Subcutaneous abdominal adipose tissue (tissue), 5 donors: ENCODE results near the gene SPIRE1.
"Not testable (repeated sequence)": the region's sequence is repeated elsewhere in the genome, so short reads cannot be mapped to it uniquely, and the experiment has no call there.

Source experiments
- H3K27ac ChIP-seq: one replicate; pipeline ENCODE4 v1.7.0; 2013; ENCODE audit warnings: low read depth, mild to moderate bottlenecking, inconsistent platforms, low read length, moderate library complexity
- H3K27me3 ChIP-seq, 5 donors: one replicate each; pipeline ENCODE4 v1.7.0; 2013; ENCODE audit warnings: low read length in 5 of 5, inconsistent platforms in 1 of 5; ENCODE audit not compliant: control insufficient read depth in 5 of 5, insufficient read depth in 4 of 5
- H3K36me3 ChIP-seq, 5 donors: one replicate each; pipeline ENCODE4 v1.7.0; 2013; ENCODE audit warnings: low read length in 5 of 5; ENCODE audit not compliant: control insufficient read depth in 5 of 5, insufficient read depth in 5 of 5
- H3K4me1 ChIP-seq, 5 donors: one replicate each; pipeline ENCODE4 v1.7.0; 2013; ENCODE audit warnings: low read length in 5 of 5, mild to moderate bottlenecking in 3 of 5, moderate library complexity in 1 of 5; ENCODE audit not compliant: control insufficient read depth in 5 of 5, insufficient read depth in 5 of 5
- H3K4me3 ChIP-seq, 5 donors: one replicate each; pipeline ENCODE4 v1.7.0; 2013; ENCODE audit warnings: low read length in 5 of 5, low read depth in 1 of 5
- H3K9ac ChIP-seq, 5 donors: one replicate each; pipeline ENCODE4 v1.7.0; 2013; ENCODE audit warnings: low read length in 5 of 5, mild to moderate bottlenecking in 4 of 5, moderate library complexity in 3 of 5
- H3K9me3 ChIP-seq, 5 donors: one replicate each; pipeline ENCODE4 v1.7.0; 2013; ENCODE audit warnings: low read length in 5 of 5; ENCODE audit not compliant: control insufficient read depth in 5 of 5
- donor health status: healthy.
- donor health status: healthy.
- donor health status: healthy.
- donor health status: healthy.
- donor health status: healthy.

The SPIRE1 gene

DNA sequence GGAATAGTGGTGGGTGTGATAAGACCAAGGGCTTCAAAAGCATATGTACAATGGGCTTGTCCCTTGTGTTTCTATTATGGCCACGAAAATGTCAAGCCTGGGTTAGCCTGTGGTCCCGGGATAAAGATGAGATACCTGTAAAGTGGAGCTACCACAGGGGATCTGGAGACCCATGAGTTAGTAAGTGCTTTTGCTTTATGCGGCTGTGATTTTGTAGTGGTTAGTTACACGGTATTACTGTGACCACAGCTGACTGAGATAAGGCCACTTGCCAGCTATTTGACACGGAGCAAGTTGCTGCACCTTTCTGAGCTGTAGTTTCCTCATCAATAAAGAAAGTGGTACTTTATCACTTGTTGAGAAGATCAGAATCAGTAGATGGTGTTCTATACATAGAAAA is 150.9 kb downstream of the SPIRE1 start:
- Histone ChIP-seq H3K27me3 (no peaks in the 10 kb centered on the region), H3K4me3 (no peak overlapping the region), H3K27ac (no peak overlapping the region), H3K4me1 (no peaks in the 10 kb centered on the region), H3K9ac (no peak overlapping the region), H3K9me3 (no peaks in the 10 kb centered on the region), H3K36me3 (peaks cover 3 to 19% (median 17%) of the 10 kb centered on the region in 5 donors)

DNA sequence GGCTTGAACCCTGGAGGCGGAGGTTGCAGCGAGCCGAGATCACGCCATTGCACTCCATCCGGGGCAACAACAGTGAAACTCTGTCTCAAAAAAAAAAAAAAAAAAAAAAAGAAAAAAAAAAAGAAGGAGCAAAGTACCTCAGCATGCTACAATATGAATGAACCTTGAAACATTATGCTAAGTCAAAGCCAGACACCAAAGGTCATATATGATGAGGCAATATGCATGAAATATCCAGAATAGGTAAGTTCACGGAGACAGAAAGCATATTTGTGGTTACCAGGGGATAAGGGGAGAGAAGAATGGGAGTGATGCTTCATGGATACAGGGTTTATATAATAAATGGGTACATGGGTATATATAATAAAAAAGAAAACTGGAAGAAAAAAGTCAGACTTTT is 156.9 kb downstream of the SPIRE1 start:
- Histone ChIP-seq H3K27me3 (no peaks in the 10 kb centered on the region), H3K9ac (no peak overlapping the region), H3K27ac (no peak overlapping the region), H3K4me1 (no peaks in the 10 kb centered on the region), H3K4me3 (no peak overlapping the region), H3K36me3 (peaks cover 3 to 19% (median 11%) of the 10 kb centered on the region in 5 donors), H3K9me3 (no peaks in the 10 kb centered on the region)

DNA sequence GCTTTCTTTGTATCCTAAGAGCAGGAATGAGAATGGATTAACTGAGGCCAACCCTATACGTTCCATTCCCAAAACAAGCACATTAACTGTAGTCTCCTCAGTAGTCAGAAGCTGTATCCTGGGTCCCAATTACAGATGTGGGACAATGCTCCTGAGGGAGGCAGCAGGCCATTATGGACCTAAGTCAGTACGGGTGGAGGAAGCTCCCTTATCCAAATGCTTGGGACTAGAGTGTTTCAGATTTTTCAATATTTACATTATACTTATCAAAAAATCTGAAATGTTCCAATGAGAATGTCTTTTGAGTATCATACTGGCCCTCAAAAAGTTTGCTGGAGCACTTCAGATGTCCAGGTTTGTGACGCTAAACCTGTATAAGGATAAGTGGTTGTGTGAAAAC is 160.1 kb downstream of the SPIRE1 start:
- Histone ChIP-seq H3K4me3 (no peak overlapping the region), H3K4me1 (no peaks in the 10 kb centered on the region), H3K9me3 (no peaks in the 10 kb centered on the region), H3K9ac (no peak overlapping the region), H3K27me3 (no peaks in the 10 kb centered on the region), H3K27ac (no peak overlapping the region), H3K36me3 (peaks cover 6 to 19% (median 12%) of the 10 kb centered on the region in 5 donors)

DNA sequence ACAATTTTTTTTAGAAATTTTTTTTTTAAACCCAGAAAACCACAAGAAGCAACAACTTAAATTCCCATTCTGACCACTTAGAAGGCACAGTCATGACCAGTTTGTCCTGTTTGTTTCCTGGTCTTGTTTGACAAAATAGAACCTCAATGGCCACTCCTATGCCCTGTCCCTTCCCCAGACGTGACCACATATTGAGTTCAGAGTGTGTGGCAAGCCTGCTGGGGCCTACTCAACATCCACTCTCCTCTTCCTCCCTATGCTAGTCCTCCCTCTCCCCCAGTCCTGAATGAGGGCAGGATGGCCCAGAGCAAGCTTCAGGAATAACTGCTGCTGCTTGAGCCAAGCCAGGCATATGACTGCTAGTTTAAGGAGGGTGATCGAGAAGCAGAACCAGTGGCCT is 160.6 kb downstream of the SPIRE1 start:
- no peak overlapping the region for H3K27ac ChIP-seq
- no peaks in the 10 kb centered on the region for H3K9me3 ChIP-seq
- no peaks in the 10 kb centered on the region for H3K27me3 ChIP-seq
- H3K4me1 ChIP-seq = no peaks in the 10 kb centered on the region
- H3K9ac ChIP-seq = no peak overlapping the region
- no peak overlapping the region for H3K4me3 ChIP-seq
- H3K36me3 ChIP-seq = peaks cover 8 to 23% (median 15%) of the 10 kb centered on the region in 5 donors

DNA sequence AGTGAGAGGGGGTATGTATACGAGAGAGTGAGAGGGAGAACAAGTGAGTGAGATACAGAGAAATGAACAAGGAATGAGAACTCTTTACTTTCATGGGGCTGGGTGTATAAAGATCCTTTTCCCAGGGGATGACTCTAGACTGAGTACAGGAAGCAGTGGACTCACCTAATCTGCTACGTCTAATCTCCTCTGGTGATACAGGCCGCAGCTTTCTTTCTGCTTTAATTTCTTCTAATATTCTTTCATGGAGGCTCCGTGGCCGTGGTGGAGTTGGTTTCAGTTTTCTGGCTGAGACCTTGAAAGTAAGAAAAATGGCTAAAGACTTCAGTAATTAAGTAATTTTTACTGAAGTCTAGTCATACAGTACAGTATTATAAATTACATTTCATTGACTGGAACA is 165.0 kb downstream of the SPIRE1 start:
- Histone ChIP-seq H3K27ac (no peak overlapping the region), H3K36me3 (peaks cover 15 to 32% (median 25%) of the 10 kb centered on the region in 5 donors), H3K27me3 (no peaks in the 10 kb centered on the region), H3K4me1 (no peaks in the 10 kb centered on the region), H3K4me3 (no peak overlapping the region), H3K9ac (no peak overlapping the region), H3K9me3 (no peaks in the 10 kb centered on the region)

DNA sequence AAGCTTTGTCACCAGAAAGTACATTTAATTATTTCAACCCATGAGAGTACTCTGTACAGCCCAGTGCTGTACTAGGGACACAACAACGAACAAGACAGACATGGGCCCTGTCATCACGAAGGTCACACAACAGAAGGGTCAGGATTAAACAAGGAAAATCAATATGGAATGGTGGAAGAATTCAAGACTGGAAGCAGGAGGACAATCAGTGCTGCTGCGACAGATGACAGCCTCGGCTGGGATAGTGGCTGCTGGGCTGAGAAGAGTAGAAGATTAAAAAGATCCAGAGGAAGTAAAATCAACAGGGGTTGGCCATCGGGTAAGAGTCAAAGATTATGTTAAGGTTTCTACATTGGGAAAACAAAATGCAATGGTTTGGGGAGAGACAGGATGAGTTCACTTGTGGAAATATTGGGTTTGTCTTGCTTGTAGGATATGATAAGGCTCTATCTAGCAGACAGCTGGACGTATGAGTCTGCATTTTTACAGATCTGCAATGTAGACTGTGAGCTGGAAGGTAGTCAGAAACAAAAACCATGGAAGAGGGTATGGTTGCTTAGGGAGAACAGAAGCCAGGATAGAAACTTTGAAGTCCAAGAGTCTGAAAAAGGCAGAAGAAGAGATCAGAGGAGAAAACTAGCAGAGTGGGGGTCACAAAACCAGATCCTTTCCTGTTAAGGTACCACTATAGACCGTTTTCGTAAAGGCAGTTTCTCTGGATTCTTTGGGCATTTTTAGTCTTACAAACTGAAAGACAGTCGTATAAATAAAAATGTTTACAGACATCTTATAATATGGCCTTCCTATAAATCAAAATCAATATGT is 166.1 kb downstream of the SPIRE1 start:
- H3K9ac ChIP-seq = no peak overlapping the region
- no peak overlapping the region for H3K27ac ChIP-seq
- H3K36me3 ChIP-seq = peaks cover 15 to 32% (median 25%) of the 10 kb centered on the region in 5 donors
- no peak overlapping the region for H3K4me3 ChIP-seq
- H3K27me3 ChIP-seq = no peaks in the 10 kb centered on the region
- H3K4me1 ChIP-seq = no peaks in the 10 kb centered on the region
- H3K9me3 ChIP-seq = no peaks in the 10 kb centered on the region

DNA sequence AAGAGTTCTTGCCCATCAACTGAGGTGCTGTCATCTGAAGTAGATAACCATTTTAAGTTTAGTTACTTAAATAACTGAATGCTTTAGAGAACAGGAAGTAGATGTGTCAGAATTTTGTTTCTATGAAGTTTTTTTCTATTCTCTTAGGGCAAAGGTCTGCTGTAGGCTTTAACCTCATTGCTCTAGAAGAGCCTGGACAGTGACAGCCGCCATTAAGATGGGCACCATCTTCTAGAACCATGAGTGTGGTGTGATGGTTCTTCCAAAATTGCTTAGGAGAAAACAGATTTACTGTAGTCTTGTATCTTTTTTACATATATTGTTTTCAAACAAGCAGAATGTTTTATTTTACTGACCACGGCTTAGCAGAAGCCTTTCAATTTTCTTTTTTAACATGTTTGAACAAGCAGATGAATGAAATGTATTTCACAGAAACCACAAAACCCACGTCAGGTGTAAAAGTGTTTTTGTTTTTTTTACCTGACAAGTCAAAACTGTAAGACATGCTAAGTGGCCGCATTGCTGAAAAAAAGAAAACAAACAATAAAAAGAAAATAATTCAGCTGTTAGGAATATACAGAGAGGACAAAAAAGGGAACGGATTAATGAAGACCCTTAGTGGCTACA is 172.3 kb downstream of the SPIRE1 start:
- Histone ChIP-seq H3K27me3 (no peaks in the 10 kb centered on the region), H3K9me3 (no peaks in the 10 kb centered on the region), H3K9ac (no peak overlapping the region), H3K36me3 (peaks cover 0 to 6% (median 0%) of the 10 kb centered on the region in 5 donors), H3K27ac (no peak overlapping the region), H3K4me3 (no peak overlapping the region), H3K4me1 (no peaks in the 10 kb centered on the region)

DNA sequence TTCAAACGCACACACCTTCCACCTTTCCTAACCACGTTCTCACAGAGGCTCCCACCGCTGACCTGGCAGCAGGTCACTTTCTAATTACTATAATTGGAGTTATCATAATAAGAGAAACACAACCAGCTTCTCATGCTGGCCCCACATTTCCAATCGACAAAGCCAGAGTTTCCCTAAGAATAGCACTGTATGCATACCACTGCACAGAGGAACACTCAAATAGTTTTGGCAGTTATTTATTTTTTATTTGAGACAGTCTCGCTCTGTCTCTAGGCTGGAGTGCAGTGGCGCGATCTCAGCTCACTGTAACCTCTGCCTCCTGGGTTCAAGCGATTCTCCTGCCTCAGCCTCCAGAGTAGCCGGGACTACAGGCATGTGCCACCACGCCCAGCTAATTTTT is 176.0 kb downstream of the SPIRE1 start:
- H3K9me3 ChIP-seq, H3K27me3 ChIP-seq, H3K4me1 ChIP-seq, H3K27ac ChIP-seq, H3K4me3 ChIP-seq, H3K9ac ChIP-seq: not testable (repeated sequence)
- H3K36me3 ChIP-seq = peaks cover 0 to 22% (median 17%) of the 10 kb centered on the region in 5 donors

DNA sequence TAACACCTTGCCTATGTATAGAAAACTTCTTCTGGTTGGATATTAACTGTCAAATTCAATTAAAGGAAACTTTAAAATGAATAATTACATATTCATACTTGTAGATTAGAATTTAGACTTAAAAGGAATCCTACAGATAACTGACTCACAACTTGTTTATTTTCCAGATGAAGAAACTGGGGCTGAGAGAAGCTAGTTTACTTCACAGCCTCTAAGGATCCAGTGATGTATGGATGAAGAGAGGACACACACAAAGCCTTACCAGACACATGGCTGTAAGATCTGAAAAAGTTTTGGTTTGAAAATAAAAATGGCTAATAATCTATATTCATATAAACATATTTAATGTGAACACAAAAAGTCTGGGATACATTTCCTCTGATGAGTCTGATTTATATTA is 177.9 kb downstream of the SPIRE1 start:
- Histone ChIP-seq H3K4me1 (peaks cover 0 to 2% (median 0%) of the 10 kb centered on the region in 5 donors), H3K27me3 (no peaks in the 10 kb centered on the region), H3K9me3 (no peaks in the 10 kb centered on the region), H3K4me3 (no peak overlapping the region), H3K27ac (no peak overlapping the region), H3K9ac (no peak overlapping the region), H3K36me3 (peaks cover 0 to 25% (median 17%) of the 10 kb centered on the region in 5 donors)

DNA sequence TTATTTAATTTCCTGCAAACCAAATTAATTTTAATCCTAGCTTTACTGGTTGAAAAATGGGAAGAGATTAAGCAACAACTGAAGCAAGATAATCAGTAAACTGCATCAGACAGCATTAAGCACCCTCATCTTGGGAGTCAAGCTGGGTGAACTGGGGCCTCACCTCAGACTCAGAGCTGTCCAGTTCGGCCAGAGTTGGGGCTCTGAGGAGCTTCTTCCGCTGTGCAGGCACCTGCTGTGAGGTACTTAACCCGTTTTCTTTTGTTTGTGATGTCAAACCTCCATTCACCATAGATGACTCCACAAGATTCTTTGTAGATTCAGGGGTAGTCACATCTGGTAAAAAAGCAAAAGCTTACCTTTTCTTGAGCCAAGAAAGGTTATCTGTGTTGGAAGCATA is 178.4 kb downstream of the SPIRE1 start:
- Histone ChIP-seq H3K27me3 (no peaks in the 10 kb centered on the region), H3K9ac (no peak overlapping the region), H3K36me3 (peaks cover 0 to 25% (median 17%) of the 10 kb centered on the region in 5 donors), H3K27ac (no peak overlapping the region), H3K4me3 (no peak overlapping the region), H3K9me3 (no peaks in the 10 kb centered on the region), H3K4me1 (peaks cover 0 to 2% (median 0%) of the 10 kb centered on the region in 5 donors)
